Liver (tissue), 9 donors: ENCODE measurements around the gene RTN4IP1. TPM values are rescaled to one million over a fixed set of nuclear protein-coding genes. Genes with fewer than 3 reads are reported as not detected.

Source experiments
- DNase-seq: peaks from one replicate; pipeline ENCODE4 v3.0.0-alpha.2; 2017; ENCODE audit warnings: low spot score
- H3K27ac ChIP-seq, 2 donors: one replicate each; pipeline ENCODE4 v1.7.0; 2013; ENCODE audit warnings: inconsistent platforms in 2 of 2, low read length in 2 of 2, control low read depth in 1 of 2, low read depth in 1 of 2, mild to moderate bottlenecking in 1 of 2
- H3K27me3 ChIP-seq, 4 donors: one replicate each; pipeline versions ENCODE4 v1.6.1 to v1.7.0; 2013; ENCODE audit warnings: low read length in 3 of 4, inconsistent platforms in 1 of 4, mild to moderate bottlenecking in 1 of 4, moderate library complexity in 1 of 4; ENCODE audit not compliant: control insufficient read depth in 4 of 4, insufficient read depth in 4 of 4
- H3K36me3 ChIP-seq, 4 donors: one replicate each; pipeline versions ENCODE4 v1.6.1 to v1.7.0; 2013; ENCODE audit warnings: low read length in 3 of 4, mild to moderate bottlenecking in 3 of 4, low read depth in 1 of 4, moderate library complexity in 1 of 4; ENCODE audit not compliant: control insufficient read depth in 4 of 4, insufficient read depth in 3 of 4
- H3K4me1 ChIP-seq, 4 donors: one replicate each; pipeline versions ENCODE4 v1.6.1 to v1.7.0; 2013; ENCODE audit warnings: low read length in 3 of 4, mild to moderate bottlenecking in 3 of 4, moderate library complexity in 1 of 4; ENCODE audit not compliant: control insufficient read depth in 4 of 4, insufficient read depth in 4 of 4
- H3K4me3 ChIP-seq, 3 donors: one replicate each; pipeline versions ENCODE4 v1.6.1 to v1.7.0; 2013; ENCODE audit warnings: low read length in 3 of 3, control low read depth in 1 of 3, low read depth in 1 of 3, mild to moderate bottlenecking in 1 of 3
- H3K9ac ChIP-seq, 2 donors: one replicate each; pipeline ENCODE4 v1.7.0; 2013; ENCODE audit warnings: low read length in 2 of 2, mild to moderate bottlenecking in 2 of 2, moderate library complexity in 2 of 2, control low read depth in 1 of 2, low read depth in 1 of 2
- H3K9me3 ChIP-seq, 4 donors: one replicate each; pipeline versions ENCODE4 v1.6.1 to v1.7.0; 2013; ENCODE audit warnings: low read length in 3 of 4; ENCODE audit not compliant: control insufficient read depth in 4 of 4
- CTCF ChIP-seq: fragments of 150-350 bp; IDR thresholded peaks from 2 replicates; pipeline ENCODE4 v1.5.1; 2017; ENCODE audit warnings: improper control_type of control experiment, low read depth, low read length; ENCODE audit not compliant: missing input control
- EGR1 ChIP-seq, 2 donors: IDR thresholded peaks; 2 replicates each; pipeline ENCODE4 v1.6.1; 2016 to 2018; ENCODE audit warnings: antibody characterized with exemption in 2 of 2, low read depth in 2 of 2
- FOXA2 ChIP-seq: IDR thresholded peaks from 2 replicates; pipeline ENCODE4 v1.6.1; 2016; ENCODE audit warnings: antibody characterized with exemption
- HNF4G ChIP-seq: IDR thresholded peaks from 2 replicates; pipeline ENCODE4 v1.6.1; 2016; ENCODE audit warnings: antibody characterized with exemption
- JUND ChIP-seq, 2 donors: IDR thresholded peaks; 2 replicates each; pipeline ENCODE4 v1.6.1; 2016; ENCODE audit warnings: antibody characterized with exemption in 2 of 2
- NR2F2 ChIP-seq: IDR thresholded peaks from 2 replicates; pipeline ENCODE4 v1.6.1; 2016; ENCODE audit warnings: antibody characterized with exemption
- REST ChIP-seq: IDR thresholded peaks from 2 replicates; pipeline ENCODE4 v1.6.1; 2016; ENCODE audit warnings: antibody characterized with exemption, mild to moderate bottlenecking
- RXRA ChIP-seq, 2 donors: IDR thresholded peaks; 2 replicates each; pipeline ENCODE4 v1.6.1; 2017 to 2018; ENCODE audit warnings: antibody characterized with exemption in 2 of 2, mild to moderate bottlenecking in 1 of 2
- SP1 ChIP-seq: IDR thresholded peaks from 2 replicates; pipeline ENCODE4 v1.6.1; 2018; ENCODE audit warnings: antibody characterized with exemption, mild to moderate bottlenecking
- TAF1 ChIP-seq: conservative IDR thresholded peaks from 2 replicates; pipeline ENCODE4 v1.6.1; 2016; ENCODE audit warnings: antibody characterized with exemption, mild to moderate bottlenecking
- YY1 ChIP-seq: IDR thresholded peaks from 2 replicates; pipeline ENCODE4 v1.6.1; 2016; ENCODE audit warnings: antibody characterized with exemption, mild to moderate bottlenecking
- ZBTB33 ChIP-seq: IDR thresholded peaks from 2 replicates; pipeline ENCODE4 v1.6.1; 2016; ENCODE audit warnings: antibody characterized with exemption
- WGBS: extraction: QIAGEN DNeasy Blood & Tissue Kit; methylation state at CpG from one replicate; pipeline ENCODE4 v1.1.7; 2013; 5-methylcytosine and 5-hydroxymethylcytosine counted together
- polyA plus RNA-seq, 2 donors: library from polyadenylated mRNA; stranded (reverse) in 1 of 2; unstranded in 1 of 2; fragments of 200-250 nt in 1 of 2; fragments of >200 nt in 1 of 2; fragmentation: Nextera tagmentation in 1 of 2; extraction: Ambion mirVana in 1 of 2; gene quantifications; one replicate each; pipeline versions ENCODE4 v1.2.1 to v1.2.3, GENCODE V29; 2013 to 2015
- total RNA-seq, 2 donors: library from RNA; depleted of rRNA; stranded (reverse); fragments of >200 nt; gene quantifications; one replicate each; pipeline ENCODE4 v1.2.3, GENCODE V29; 2014
- TF ChIP-seq, protein P1 (sequence below): IDR thresholded peaks from 2 replicates; pipeline ENCODE4 v1.6.1; 2016; ENCODE audit warnings: antibody characterized with exemption
- donor health status: healthy.
- donor health status: healthy.
- donor health status: healthy.
- donor health status: healthy.
- donor health status: healthy.

The RTN4IP1 gene
- total and polyA plus RNA-seq, 4 donors = 3.7 to 6.9 (median 4.6) TPM

GRCh38 chr6:106572436-106572835, 56.9 kb downstream of the RTN4IP1 start:
- Histone ChIP-seq H3K36me3 (peaks cover 3 to 25% (median 14%) of the 10 kb centered on the region in 4 donors), H3K27ac (no peak overlapping the region), H3K4me1 (no peaks in the 10 kb centered on the region), H3K4me3 (no peak overlapping the region), H3K9ac (no peak overlapping the region), H3K9me3 (no peaks in the 10 kb centered on the region), H3K27me3 (no peaks in the 10 kb centered on the region)
- DNase-seq = no peak
- no peak for TF ChIP-seq FOXA2
- no peak for TF ChIP-seq REST
- no peak for TF ChIP-seq RXRA (IDR thresholded peaks at IDR 0.05)
- TF ChIP-seq NR2F2 = no peak
- TF ChIP-seq HNF4G = no peak
- TF ChIP-seq, protein P1, sequence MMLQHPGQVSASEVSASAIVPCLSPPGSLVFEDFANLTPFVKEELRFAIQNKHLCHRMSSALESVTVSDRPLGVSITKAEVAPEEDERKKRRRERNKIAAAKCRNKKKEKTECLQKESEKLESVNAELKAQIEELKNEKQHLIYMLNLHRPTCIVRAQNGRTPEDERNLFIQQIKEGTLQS = no peak
- no peak for TF ChIP-seq YY1
- no peak for TF ChIP-seq JUND (IDR thresholded peaks at IDR 0.05)
- WGBS = 79% methylated on average over 5 of the region's 5 CpGs

- H3K27me3 ChIP-seq = no peaks in the 10 kb centered on the region
- DNase-seq = no peak
- no peaks in the 10 kb centered on the region for H3K4me1 ChIP-seq
- H3K4me3 ChIP-seq = no peak overlapping the region
- TF ChIP-seq YY1 (no peak), SP1 (no peak), HNF4G (no peak), NR2F2 (no peak), JUND (IDR thresholded peaks at IDR 0.05) (no peak), EGR1 (IDR thresholded peaks at IDR 0.05; ENCODE audit: low read depth in 2 of 2) (no peak), RXRA (IDR thresholded peaks at IDR 0.05) (no peak)
- no peak overlapping the region for H3K9ac ChIP-seq
- H3K9me3 ChIP-seq = no peaks in the 10 kb centered on the region
- peaks cover 3 to 29% (median 13%) of the 10 kb centered on the region in 4 donors for H3K36me3 ChIP-seq
- H3K27ac ChIP-seq = no peak overlapping the region
- WGBS = 86% methylated on average over 4 of the region's 4 CpGs
Observed at GRCh38 chr6:106569428-106569827, 59.9 kb downstream of the RTN4IP1 start.

DNA sequence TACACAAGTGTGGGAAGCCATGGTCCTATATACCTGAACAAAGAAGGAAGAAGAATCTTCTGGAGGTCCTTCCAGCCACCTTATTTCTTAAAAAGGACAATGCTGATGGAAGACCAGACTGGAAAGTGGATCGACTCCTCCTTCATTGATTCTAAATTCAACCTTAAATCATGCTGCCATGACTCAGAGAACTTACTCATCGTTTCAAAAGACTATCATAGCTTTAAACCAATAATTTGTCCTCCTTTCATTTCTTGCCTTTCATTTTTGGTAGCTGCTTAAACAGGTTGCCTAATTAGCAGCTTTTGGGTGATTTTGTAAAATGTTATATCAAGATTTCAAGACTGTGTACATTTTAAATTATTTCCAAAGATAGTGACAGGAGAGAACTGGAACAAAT, 60.8 kb downstream of the RTN4IP1 start:
- no peaks in the 10 kb centered on the region for H3K27me3 ChIP-seq
- no peaks in the 10 kb centered on the region for H3K9me3 ChIP-seq
- no peak overlapping the region for H3K9ac ChIP-seq
- TF ChIP-seq TAF1 = no peak
- TF ChIP-seq CTCF = no peak
- no peak for TF ChIP-seq RXRA (IDR thresholded peaks at IDR 0.05)
- no peak for TF ChIP-seq REST
- TF ChIP-seq JUND (IDR thresholded peaks at IDR 0.05) = no peak
- no peak for TF ChIP-seq YY1
- TF ChIP-seq ZBTB33 = no peak
- no peak for TF ChIP-seq HNF4G
- WGBS = 87% methylated on average over 2 of the region's 2 CpGs
- no peaks in the 10 kb centered on the region for H3K4me1 ChIP-seq
- no peak overlapping the region for H3K27ac ChIP-seq
- H3K36me3 ChIP-seq = peaks cover 3 to 31% (median 18%) of the 10 kb centered on the region in 4 donors
- no peak for DNase-seq
- no peak overlapping the region for H3K4me3 ChIP-seq
